Stimulated activated CD8-positive, alpha-beta memory T cell treated with anti-CD3 and anti-CD28 coated beads, Interleukin-7, amount 100 ng/mL, for 24 hours (primary cell): ENCODE results near the gene FAM187B.

Source experiments
- DNase-seq: peaks from one replicate; pipeline ENCODE4 v3.0.0-alpha.2; 2020; ENCODE audit warnings: low read depth

Gene FAM187B

DNA sequence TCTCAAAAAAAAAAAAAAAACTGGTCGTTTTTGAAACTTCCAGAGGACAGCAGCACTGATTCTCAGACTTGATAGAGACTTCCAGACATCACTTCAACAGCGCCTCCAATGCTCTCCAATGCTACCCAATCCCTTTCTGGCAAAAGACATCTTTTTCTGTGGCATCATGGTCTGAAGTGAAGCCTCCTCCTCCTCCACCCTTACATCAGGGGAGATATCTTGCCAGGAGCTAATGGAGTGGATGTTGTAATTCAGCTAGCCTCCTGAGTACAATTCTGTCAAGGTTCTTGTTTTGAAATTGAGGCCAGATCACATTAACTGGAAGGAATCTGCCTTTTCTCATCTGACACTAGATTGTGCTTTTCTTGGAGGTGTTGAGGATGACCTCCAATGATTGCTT is 49.8 kb downstream of the FAM187B start:
- DNase-seq, result no peak

DNA sequence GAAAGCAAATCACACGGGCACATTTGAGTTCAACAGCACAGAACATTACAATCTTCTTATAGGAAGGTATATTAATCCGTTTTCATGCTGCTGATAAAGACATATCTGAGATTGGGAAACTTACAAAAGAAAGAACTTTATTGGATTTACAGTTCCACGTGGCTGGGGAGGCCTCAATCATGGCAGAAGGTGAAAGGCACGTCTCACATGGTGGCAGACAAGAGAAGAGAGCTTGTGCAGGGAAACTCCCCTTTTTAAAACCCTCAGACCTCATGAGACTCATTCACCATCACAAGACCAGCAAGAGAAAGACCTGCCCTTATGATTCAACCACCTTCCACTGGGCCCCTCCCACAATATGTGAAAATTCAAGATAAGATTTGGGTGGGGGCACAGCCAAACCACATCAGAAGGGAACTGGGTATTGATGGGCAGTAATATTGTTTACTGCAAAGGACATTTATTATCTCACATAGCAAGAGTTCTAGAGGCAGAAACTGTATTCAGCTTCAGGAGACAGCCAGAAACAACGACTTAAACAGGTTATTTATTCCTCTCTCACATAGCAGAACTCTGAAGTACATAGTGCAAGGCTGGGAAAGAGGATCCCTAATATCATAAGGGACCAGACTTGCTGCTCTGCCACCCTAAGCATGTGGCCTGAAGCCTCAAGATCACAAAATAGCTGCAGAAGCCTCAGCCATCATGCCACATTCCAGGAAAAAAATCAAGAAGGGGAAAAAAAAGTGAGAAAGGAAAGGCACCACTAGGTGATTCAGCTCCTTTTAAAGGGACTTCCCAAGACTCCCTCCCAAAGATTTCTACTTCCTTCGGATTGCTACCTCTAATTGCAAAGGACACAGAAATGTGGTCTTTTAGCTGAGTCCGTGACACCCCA is 50.9 kb downstream of the FAM187B start:
- no peak for DNase-seq

DNA sequence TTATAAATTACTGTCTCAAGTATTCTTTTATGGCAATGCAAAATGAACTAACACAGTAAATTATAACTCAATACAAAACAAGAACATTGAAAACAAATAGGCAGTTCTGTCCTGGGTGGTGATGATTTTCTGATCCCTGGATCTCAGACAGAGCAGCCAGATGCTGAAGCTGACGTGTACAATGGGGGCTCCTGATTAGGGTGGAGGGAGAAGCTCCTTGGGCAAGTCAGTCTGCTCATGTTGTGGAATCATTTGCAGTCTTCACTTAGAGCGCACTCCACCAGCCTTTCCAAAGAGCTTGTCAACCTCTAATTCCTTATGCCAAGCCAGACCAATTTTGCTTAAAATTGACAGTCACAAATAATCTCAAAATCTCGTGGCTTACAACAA is 52.4 kb downstream of the FAM187B start:
- DNase-seq, result no peak
